Smooth muscle cell (in vitro differentiated cells): ENCODE measurements around the gene MVB12B. TPM values are rescaled to one million over a fixed set of nuclear protein-coding genes. Genes with fewer than 3 reads are reported as not detected.

Source experiments
- DNase-seq: peaks from one replicate; lab custom pipeline; 2025; ENCODE audit not compliant: unreplicated experiment; lab: John Stamatoyannopoulos, UW
- H2AFZ ChIP-seq: fragments of 200-600 bp; sonication (generic); 2 replicates; pipeline ENCODE4 v1.6.0; 2016; ENCODE audit warnings: antibody characterized with exemption, low read depth, mild to moderate bottlenecking
- H3F3A ChIP-seq: fragments of 200-600 bp; sonication (generic); 2 replicates; pipeline ENCODE4 v1.6.0; 2017; ENCODE audit warnings: antibody characterized with exemption, low read depth
- H3K27ac ChIP-seq: fragments of 200-600 bp; sonication (generic); 2 replicates; pipeline ENCODE4 v1.5.1; 2016; ENCODE audit warnings: low read depth, mild to moderate bottlenecking
- H3K27me3 ChIP-seq: fragments of 200-600 bp; sonication (generic); 2 replicates; pipeline ENCODE4 v1.6.1; 2016; ENCODE audit warnings: low read depth, mild to moderate bottlenecking
- H3K36me3 ChIP-seq: fragments of 200-600 bp; sonication (generic); 2 replicates; pipeline ENCODE4 v1.5.1; 2016; ENCODE audit warnings: low read depth
- H3K4me1 ChIP-seq: fragments of 200-600 bp; sonication (generic); 2 replicates; pipeline ENCODE4 v1.5.1; 2016; ENCODE audit warnings: low read depth
- H3K4me2 ChIP-seq: fragments of 200-600 bp; sonication (generic); 2 replicates; pipeline ENCODE4 v1.6.0; 2016; ENCODE audit warnings: mild to moderate bottlenecking
- H3K4me3 ChIP-seq: fragments of 200-600 bp; sonication (generic); 2 replicates; pipeline ENCODE4 v1.5.1; 2016; ENCODE audit warnings: mild to moderate bottlenecking
- H3K79me2 ChIP-seq: fragments of 200-600 bp; sonication (generic); 2 replicates; pipeline ENCODE4 v1.6.0; 2016; ENCODE audit warnings: low read depth, mild to moderate bottlenecking
- H3K9ac ChIP-seq: fragments of 200-600 bp; sonication (generic); 2 replicates; pipeline ENCODE4 v1.6.0; 2016; ENCODE audit warnings: low read depth
- H3K9me3 ChIP-seq: fragments of 200-600 bp; sonication (generic); replicated peaks from 2 replicates; pipeline ENCODE4 v1.5.1; 2016; ENCODE audit warnings: low read depth
- H4K20me1 ChIP-seq: fragments of 200-600 bp; sonication (generic); 2 replicates; pipeline ENCODE4 v1.6.0; 2016; ENCODE audit warnings: low read depth
- CTCF ChIP-seq: fragments of 200-600 bp; sonication (generic); IDR thresholded peaks from 2 replicates; pipeline ENCODE4 v1.5.1; 2017; ENCODE audit warnings: borderline replicate concordance, mild to moderate bottlenecking, antibody characterized with exemption; ENCODE audit not compliant: insufficient read depth, poor library complexity, severe bottlenecking
- WGBS: methylation state at CpG from one replicate; pipeline ENCODE4 v1.1.7; 2016; ENCODE audit warnings: low lambda C conversion rate; 5-methylcytosine and 5-hydroxymethylcytosine counted together
- polyA plus RNA-seq: library from polyadenylated mRNA; unstranded; fragments of >200 nt; fragmentation: Nextera tagmentation; extraction: Ambion mirVana; gene quantifications from 2 replicates; pipeline ENCODE4 v1.2.1, GENCODE V29; 2016
- total RNA-seq: library from RNA; depleted of rRNA; stranded (reverse); fragments of >200 nt; gene quantifications from 2 replicates; pipeline ENCODE4 v1.2.3, GENCODE V29; 2014

The MVB12B gene
- total and polyA plus RNA-seq, 2 experiments from 2014 or later = 4.3 to 5.4 TPM

- Histone ChIP-seq H3K79me2 (no peaks in the 10 kb centered on the region), H3K4me3 (no peak overlapping the region), H3F3A (no peaks in the 10 kb centered on the region), H3K27me3 (no peaks in the 10 kb centered on the region), H3K27ac (no peak overlapping the region), H3K4me2 (no peak overlapping the region), H3K36me3 (no peaks in the 10 kb centered on the region), H3K9ac (no peak overlapping the region), H3K9me3 (no peaks in the 10 kb centered on the region), H4K20me1 (no peaks in the 10 kb centered on the region), H3K4me1 (peaks cover 29% of the 10 kb centered on the region), H2AFZ (no peak overlapping the region)
- DNase-seq = no peak
- WGBS = 98% methylated on average over 6 of the region's 6 CpGs
- no peak for TF ChIP-seq CTCF
Measured at GRCh38 chr9:126451316-126451885, 124.8 kb downstream of the MVB12B start.

GRCh38 chr9:126452106-126452505, 125.5 kb downstream of the MVB12B start:
- Histone ChIP-seq H3K27ac (no peak overlapping the region), H3K36me3 (no peaks in the 10 kb centered on the region), H3K4me1 (peaks cover 29% of the 10 kb centered on the region), H3F3A (no peaks in the 10 kb centered on the region), H3K27me3 (no peaks in the 10 kb centered on the region), H3K79me2 (no peaks in the 10 kb centered on the region), H3K4me2 (no peak overlapping the region), H2AFZ (no peak overlapping the region), H4K20me1 (no peaks in the 10 kb centered on the region), H3K4me3 (no peak overlapping the region), H3K9ac (no peak overlapping the region), H3K9me3 (no peaks in the 10 kb centered on the region)
- no peak for DNase-seq
- WGBS = 87% methylated on average over 12 of the region's 12 CpGs
- TF ChIP-seq CTCF = no peak

GRCh38 chr9:126453156-126453963, 126.7 kb downstream of the MVB12B start:
- no peak overlapping the region for H2AFZ ChIP-seq
- no peaks in the 10 kb centered on the region for H3K36me3 ChIP-seq
- H3K79me2 ChIP-seq = no peaks in the 10 kb centered on the region
- peaks cover 29% of the 10 kb centered on the region for H3K4me1 ChIP-seq
- H3K9me3 ChIP-seq = no peaks in the 10 kb centered on the region
- H3K27ac ChIP-seq = no peak overlapping the region
- no peak for TF ChIP-seq CTCF
- no peak overlapping the region for H3K9ac ChIP-seq
- no peaks in the 10 kb centered on the region for H4K20me1 ChIP-seq
- no peaks in the 10 kb centered on the region for H3F3A ChIP-seq
- H3K27me3 ChIP-seq = no peaks in the 10 kb centered on the region
- H3K4me3 ChIP-seq = no peak overlapping the region
- DNase-seq = no peak
- H3K4me2 ChIP-seq = no peak overlapping the region
- 84% methylated on average over 14 of the region's 14 CpGs for WGBS

GRCh38 chr9:126454215-126454614, 127.6 kb downstream of the MVB12B start:
- no peak for TF ChIP-seq CTCF
- no peak for DNase-seq
- no peak overlapping the region for H2AFZ ChIP-seq
- H3K36me3 ChIP-seq = no peaks in the 10 kb centered on the region
- H3F3A ChIP-seq = no peaks in the 10 kb centered on the region
- H3K27me3 ChIP-seq = no peaks in the 10 kb centered on the region
- H3K4me3 ChIP-seq = no peak overlapping the region
- no peaks in the 10 kb centered on the region for H3K79me2 ChIP-seq
- no peak overlapping the region for H3K27ac ChIP-seq
- no peak overlapping the region for H3K4me2 ChIP-seq
- 92% methylated on average over 4 of the region's 4 CpGs for WGBS
- H3K9me3 ChIP-seq = no peaks in the 10 kb centered on the region
- H3K9ac ChIP-seq = no peak overlapping the region
- no peaks in the 10 kb centered on the region for H4K20me1 ChIP-seq
- H3K4me1 ChIP-seq = peaks cover 29% of the 10 kb centered on the region
